DND-41 (cell line): ENCODE results near the gene HTT.

ENCODE experiments used
- CTCF ChIP-seq: IDR thresholded peaks from 2 replicates; pipeline ENCODE4 v1.5.1; 2012; ENCODE audit warnings: borderline replicate concordance, low read length, moderate library complexity, mild to moderate bottlenecking; ENCODE audit not compliant: poor library complexity, severe bottlenecking; ENCODE audit errors: extremely low read depth
- EZH2 ChIP-seq: IDR thresholded peaks from 3 replicates; pipeline ENCODE4 v1.6.1; 2012; ENCODE audit warnings: borderline replicate concordance, low read depth, mild to moderate bottlenecking, moderate library complexity, low read length, inconsistent platforms; ENCODE audit not compliant: severe bottlenecking

GRCh38 chr4:3077796-3078195, 3.3 kb downstream of the HTT start:
- no peak for TF ChIP-seq CTCF
- TF ChIP-seq EZH2, result no peak
